Measurements from ENCODE around the gene VGLL4. TPM values are rescaled to one million over a fixed set of nuclear protein-coding genes. Genes with fewer than 3 reads are reported as not detected.

Gene VGLL4
- polyA plus RNA-seq, 1 donor (not counting 4 experiments of a cell fraction or from before 2014, with no cell fraction given), result 32.6 TPM

- TF ChIP-seq EZH2 (IDR thresholded peaks at IDR 0.05; ENCODE audit: low read length) (no peak), CTCF (optimal IDR thresholded peaks at IDR 0.05 in 1 of 3, IDR thresholded peaks at IDR 0.05 in 1 of 3, conservative IDR thresholded peaks at IDR 0.05 in 1 of 3; ENCODE audit: extremely low read depth in 1 of 3, insufficient read depth in 2 of 3, low read length in 3 of 3) (no peak)
- no peak for FAIRE-seq
Observed at GRCh38 chr3:11521167-11521566, 122.5 kb downstream of the VGLL4 start.

GRCh38 chr3:11517601-11518000 lies 126.1 kb downstream of the VGLL4 start:
- dilution Hi-C loops (cut with MboI; ENCODE audit: extremely low pct_ligation_motif_present, low sequenced_read_pairs), result no loop called here

More at GRCh38 chr3:11521167-11521566, 122.5 kb downstream of the VGLL4 start:
- H3K36me3 ChIP-seq (ENCODE audit: control insufficient read depth in 2 of 2, extremely low read depth in 1 of 2, insufficient read depth in 2 of 2, low read length in 2 of 2), result no peaks in the 10 kb centered on the region
- H3K9me3 ChIP-seq (ENCODE audit: control insufficient read depth, low read depth, low read length), result no peaks in the 10 kb centered on the region
- dilution Hi-C loops (cut with MboI; ENCODE audit: extremely low pct_ligation_motif_present, low sequenced_read_pairs), result no loop called here
- DNase-seq (ENCODE audit: low read depth, low spot score), result no peak
- H3K4me2 ChIP-seq (ENCODE audit: control insufficient read depth, extremely low read depth, insufficient read depth, low read depth, low read length), result no peak overlapping the region
- no peak overlapping the region for H3K9ac ChIP-seq (ENCODE audit: control insufficient read depth, extremely low read depth, insufficient read depth, low read length)
- H4K20me1 ChIP-seq (ENCODE audit: control insufficient read depth, extremely low read depth, insufficient read depth, low read length), result no peaks in the 10 kb centered on the region
- H3K27me3 ChIP-seq (ENCODE audit: control insufficient read depth, extremely low read depth, insufficient read depth, low read length), result no peaks in the 10 kb centered on the region
- H2AFZ ChIP-seq (ENCODE audit: control insufficient read depth, low read length), result no peak overlapping the region
- no peaks in the 10 kb centered on the region for H3K9me1 ChIP-seq (ENCODE audit: control insufficient read depth, extremely low read depth, insufficient read depth, low read length)
- H3K4me3 ChIP-seq (ENCODE audit: control insufficient read depth in 2 of 3, extremely low read depth in 1 of 3, insufficient read depth in 2 of 3, low read depth in 1 of 3, low read length in 3 of 3), result no peak overlapping the region
- H3K79me2 ChIP-seq (ENCODE audit: control insufficient read depth, insufficient read depth, low read length), result no peaks in the 10 kb centered on the region
- H3K4me1 ChIP-seq (ENCODE audit: control insufficient read depth, extremely low read depth, insufficient read depth, low read length), result peaks cover 21% of the 10 kb centered on the region
- H3K27ac ChIP-seq (ENCODE audit: control insufficient read depth, insufficient read depth, low read length), result no peak overlapping the region

More at GRCh38 chr3:11517601-11518000, 126.1 kb downstream of the VGLL4 start:
- TF ChIP-seq EZH2 (IDR thresholded peaks at IDR 0.05; ENCODE audit: low read length) (no peak), CTCF (optimal IDR thresholded peaks at IDR 0.05 in 1 of 3, IDR thresholded peaks at IDR 0.05 in 1 of 3, conservative IDR thresholded peaks at IDR 0.05 in 1 of 3; ENCODE audit: extremely low read depth in 1 of 3, insufficient read depth in 2 of 3, low read length in 3 of 3) (no peak)
- H3K9me3 ChIP-seq (ENCODE audit: control insufficient read depth, low read depth, low read length), result no peaks in the 10 kb centered on the region
- H3K79me2 ChIP-seq (ENCODE audit: control insufficient read depth, insufficient read depth, low read length), result no peaks in the 10 kb centered on the region
- no peak overlapping the region for H2AFZ ChIP-seq (ENCODE audit: control insufficient read depth, low read length)
- no peak for DNase-seq (ENCODE audit: low read depth, low spot score)
- H3K27ac ChIP-seq (ENCODE audit: control insufficient read depth, insufficient read depth, low read length), result no peak overlapping the region
- no peak overlapping the region for H3K4me2 ChIP-seq (ENCODE audit: control insufficient read depth, extremely low read depth, insufficient read depth, low read depth, low read length)
- no peaks in the 10 kb centered on the region for H3K36me3 ChIP-seq (ENCODE audit: control insufficient read depth in 2 of 2, extremely low read depth in 1 of 2, insufficient read depth in 2 of 2, low read length in 2 of 2)
- no peaks in the 10 kb centered on the region for H3K27me3 ChIP-seq (ENCODE audit: control insufficient read depth, extremely low read depth, insufficient read depth, low read length)
- no peak overlapping the region for H3K9ac ChIP-seq (ENCODE audit: control insufficient read depth, extremely low read depth, insufficient read depth, low read length)
- FAIRE-seq, result no peak
- H3K4me3 ChIP-seq (ENCODE audit: control insufficient read depth in 2 of 3, extremely low read depth in 1 of 3, insufficient read depth in 2 of 3, low read depth in 1 of 3, low read length in 3 of 3), result no peak overlapping the region
- H3K4me1 ChIP-seq (ENCODE audit: control insufficient read depth, extremely low read depth, insufficient read depth, low read length), result peaks cover 8% of the 10 kb centered on the region
- no peaks in the 10 kb centered on the region for H3K9me1 ChIP-seq (ENCODE audit: control insufficient read depth, extremely low read depth, insufficient read depth, low read length)
- no peaks in the 10 kb centered on the region for H4K20me1 ChIP-seq (ENCODE audit: control insufficient read depth, extremely low read depth, insufficient read depth, low read length)

Data from keratinocyte (primary cell).